Activated CD4-positive, alpha-beta memory T cell treated with anti-CD3 and anti-CD28 coated beads, Interleukin-2, amount 10 ng/mL, durations not matched to agents 7 days and 5 days (primary cell): Measurements from ENCODE around the gene ARFGAP3. TPM values are rescaled to one million over a fixed set of nuclear protein-coding genes. Genes with fewer than 3 reads are reported as not detected.

Source experiments
- CTCF ChIA-PET: fragments of 350-600 bp; sonication (Branson Sonifier 250); formaldehyde crosslinking; loops from one replicate; lab custom pipeline; 2021; ENCODE audit warnings: antibody characterized with exemption, inconsistent platforms; lab: Charles Lee
- POLR2A ChIA-PET: fragments of 350-600 bp; sonication (Branson Sonifier 250); formaldehyde crosslinking; loops from one replicate; lab custom pipeline; 2021; ENCODE audit warnings: antibody characterized with exemption; lab: Charles Lee
- DNase-seq: peaks from one replicate; pipeline ENCODE4 v3.0.0-alpha.2; 2020
- H3K27ac Mint-ChIP-seq: one replicate; pipeline ENCODE4 v1.8.0; 2021; ENCODE audit warnings: mild to moderate bottlenecking, mixed read lengths
- H3K27me3 Mint-ChIP-seq: one replicate; pipeline ENCODE4 v1.8.0; 2021; ENCODE audit warnings: mixed read lengths
- H3K36me3 Mint-ChIP-seq: one replicate; pipeline ENCODE4 v1.8.0; 2021; ENCODE audit warnings: low read depth, mixed read lengths
- H3K4me1 Mint-ChIP-seq: one replicate; pipeline ENCODE4 v1.8.0; 2021; ENCODE audit warnings: mixed read lengths
- H3K4me3 Mint-ChIP-seq: one replicate; pipeline ENCODE4 v1.8.0; 2021; ENCODE audit warnings: mild to moderate bottlenecking, mixed read lengths
- H3K9me3 Mint-ChIP-seq: one replicate; pipeline ENCODE4 v1.8.0; 2021; ENCODE audit warnings: mixed read lengths
- total RNA-seq, 2 experiments: library from RNA; stranded (reverse); gene quantifications; one replicate each; pipeline ENCODE4 v1.2.3, GENCODE V29; 2021

ARFGAP3 gene
- total RNA-seq = 10 to 100 TPM; 41.1 to 42.1 TPM

- CTCF ChIA-PET = interaction anchor here (0.8 to 5.1 kb wide), 5 partner anchors 11 to 235 kb away, joined by 3 to 27 read pairs (median 4); no protein-coding TSS in a partner anchor
- H3K27ac Mint-ChIP-seq = peak within 1 kb of the TSS; percentile 86
- H3K4me1 Mint-ChIP-seq = peaks cover 8% of the 10 kb centered on the region
- peak within 1 kb of the TSS; percentile 81 for H3K4me3 Mint-ChIP-seq
- DNase-seq = peak; percentile 95
- POLR2A ChIA-PET = interaction anchor here (0.6 to 3.3 kb wide), 18 partner anchors 10 to 330 kb away, joined by 3 to 29 read pairs (median 3); partner anchors contain the start of genes PACSIN2, POLDIP3 and TTLL12
- peaks cover under 1% of the 10 kb centered on the region for H3K9me3 Mint-ChIP-seq
- peaks cover 4% of the 10 kb centered on the region for H3K36me3 Mint-ChIP-seq
- no peaks in the 10 kb centered on the region for H3K27me3 Mint-ChIP-seq
These were observed at the start of gene ARFGAP3 for GRCh38 chr22:42856865-42857704. TSS of gene ARFGAP3 (minus strand) at chr22:42857273. CDS start at chr22:42857182, 91 bp downstream.

DNA sequence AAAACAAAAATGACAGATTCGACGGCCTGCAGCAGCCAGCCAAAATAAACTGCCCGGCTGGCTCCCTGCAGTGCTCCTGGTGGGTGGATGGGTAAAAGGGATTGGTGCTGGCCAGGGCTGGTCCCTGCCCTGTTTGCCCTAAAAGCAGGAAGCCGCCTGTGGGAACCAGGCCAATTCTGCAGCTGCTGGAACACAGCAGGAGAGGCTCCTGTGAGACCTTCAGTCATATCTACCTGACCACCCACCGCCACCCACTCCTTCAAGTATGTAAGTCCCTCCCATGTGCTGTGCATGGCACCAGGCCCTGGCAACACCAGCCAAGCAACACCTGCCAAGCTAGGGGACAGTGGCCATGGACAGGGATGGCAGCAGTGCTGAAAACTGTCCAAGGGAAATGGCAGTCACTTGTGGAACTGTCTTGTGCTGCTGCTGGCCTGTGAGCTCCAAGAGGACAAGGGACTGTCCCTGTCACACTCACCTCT lies 48.7 kb upstream of the ARFGAP3 start:
- CTCF ChIA-PET = no interaction called here
- no peak overlapping the region for H3K27ac Mint-ChIP-seq
- H3K9me3 Mint-ChIP-seq = no peaks in the 10 kb centered on the region
- H3K27me3 Mint-ChIP-seq = no peaks in the 10 kb centered on the region
- no peak for DNase-seq
- no peaks in the 10 kb centered on the region for H3K36me3 Mint-ChIP-seq
- no peaks in the 10 kb centered on the region for H3K4me1 Mint-ChIP-seq
- H3K4me3 Mint-ChIP-seq = no peak overlapping the region
- POLR2A ChIA-PET = no interaction called here

DNA sequence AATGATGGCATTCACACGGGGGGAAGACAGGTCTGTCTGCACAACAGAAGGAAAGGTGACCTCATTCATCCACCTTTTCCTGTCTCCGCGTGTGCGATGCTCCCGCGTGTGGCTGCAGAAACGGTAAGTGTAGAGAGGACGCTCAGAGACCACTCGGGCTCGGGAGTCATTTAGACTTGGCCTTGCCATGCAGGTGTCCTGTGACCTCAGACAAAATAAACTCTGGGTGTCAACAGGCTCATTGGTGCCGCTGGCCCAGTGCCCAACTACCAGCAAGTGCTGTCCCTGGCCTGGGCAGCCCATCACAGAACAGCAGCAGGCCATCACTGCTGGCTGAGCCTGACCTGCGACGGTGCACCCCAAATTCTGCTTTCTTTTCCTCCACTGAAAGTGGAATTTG lies 48.1 kb upstream of the ARFGAP3 start:
- no peak overlapping the region for H3K27ac Mint-ChIP-seq
- no peaks in the 10 kb centered on the region for H3K4me1 Mint-ChIP-seq
- CTCF ChIA-PET = interaction anchor here (2.9 kb wide), 1 partner anchor 10 kb away, joined by 14 read pairs; no protein-coding TSS in a partner anchor

GRCh38 chr22:42904050-42904449 lies 47.0 kb upstream of the ARFGAP3 start:
- Mint-ChIP-seq H3K27me3 (no peaks in the 10 kb centered on the region), H3K36me3 (no peaks in the 10 kb centered on the region), H3K4me1 (no peaks in the 10 kb centered on the region), H3K9me3 (no peaks in the 10 kb centered on the region), H3K27ac (no peak overlapping the region), H3K4me3 (no peak overlapping the region)
- ChIA-PET CTCF (interaction anchor here (0.5 to 2.9 kb wide), 2 partner anchors 9 to 1478 kb away, joined by 6 to 14 read pairs; no protein-coding TSS in a partner anchor), POLR2A (no interaction called here)
- DNase-seq = no peak

More for the DNA sequence above, 48.1 kb upstream of the ARFGAP3 start:
- Mint-ChIP-seq H3K4me3 (no peak overlapping the region), H3K36me3 (no peaks in the 10 kb centered on the region), H3K9me3 (no peaks in the 10 kb centered on the region), H3K27me3 (no peaks in the 10 kb centered on the region)
- POLR2A ChIA-PET = no interaction called here
- DNase-seq = no peak

GRCh38 chr22:42902875-42903510 lies 45.9 kb upstream of the ARFGAP3 start:
- Mint-ChIP-seq H3K4me3 (no peak overlapping the region), H3K27ac (no peak overlapping the region), H3K27me3 (no peaks in the 10 kb centered on the region), H3K4me1 (no peaks in the 10 kb centered on the region), H3K36me3 (no peaks in the 10 kb centered on the region), H3K9me3 (no peaks in the 10 kb centered on the region)
- ChIA-PET CTCF (interaction anchor here (1.3 to 2.9 kb wide), 3 partner anchors 8 to 187 kb away, joined by 3 to 14 read pairs (median 3); no protein-coding TSS in a partner anchor), POLR2A (no interaction called here)
- DNase-seq = no peak

- ChIA-PET POLR2A (no interaction called here), CTCF (interaction anchor here (1.2 to 2.9 kb wide), 7 partner anchors 7 to 281 kb away, joined by 3 to 14 read pairs (median 3); no protein-coding TSS in a partner anchor)
- no peaks in the 10 kb centered on the region for H3K36me3 Mint-ChIP-seq
- no peak overlapping the region for H3K27ac Mint-ChIP-seq
- DNase-seq = no peak
- no peaks in the 10 kb centered on the region for H3K27me3 Mint-ChIP-seq
- H3K9me3 Mint-ChIP-seq = no peaks in the 10 kb centered on the region
- no peak overlapping the region for H3K4me3 Mint-ChIP-seq
- H3K4me1 Mint-ChIP-seq = peaks cover 5% of the 10 kb centered on the region
These were observed 44.9 kb upstream of the ARFGAP3 start for GRCh38 chr22:42901790-42902508.

DNA sequence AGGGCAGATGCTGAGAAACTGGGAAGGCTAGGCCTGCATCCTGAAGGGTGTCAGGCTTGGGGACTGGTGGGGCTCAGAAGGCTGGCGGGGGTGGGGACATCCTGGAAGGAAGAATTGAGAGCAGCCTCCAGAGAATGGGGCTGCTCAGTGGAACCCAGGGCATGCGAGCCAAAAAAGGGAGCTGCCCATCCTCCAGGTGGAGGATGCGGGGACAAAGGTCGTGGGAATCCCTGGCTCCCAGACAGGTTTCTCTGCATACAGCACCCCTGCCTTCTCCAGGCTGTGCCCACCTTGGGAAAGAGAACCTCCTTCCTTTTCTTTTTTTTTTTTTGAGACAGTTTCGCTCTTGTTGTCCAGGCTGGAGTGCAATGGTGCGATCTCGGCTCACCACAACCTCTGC lies 40.9 kb upstream of the ARFGAP3 start:
- DNase-seq = no peak
- Mint-ChIP-seq H3K36me3 (no peaks in the 10 kb centered on the region), H3K4me1 (peaks cover 43% of the 10 kb centered on the region), H3K27me3 (no peaks in the 10 kb centered on the region), H3K9me3 (no peaks in the 10 kb centered on the region), H3K4me3 (no peak overlapping the region), H3K27ac (no peak overlapping the region)
- POLR2A ChIA-PET = no interaction called here
- CTCF ChIA-PET = no interaction called here

DNA sequence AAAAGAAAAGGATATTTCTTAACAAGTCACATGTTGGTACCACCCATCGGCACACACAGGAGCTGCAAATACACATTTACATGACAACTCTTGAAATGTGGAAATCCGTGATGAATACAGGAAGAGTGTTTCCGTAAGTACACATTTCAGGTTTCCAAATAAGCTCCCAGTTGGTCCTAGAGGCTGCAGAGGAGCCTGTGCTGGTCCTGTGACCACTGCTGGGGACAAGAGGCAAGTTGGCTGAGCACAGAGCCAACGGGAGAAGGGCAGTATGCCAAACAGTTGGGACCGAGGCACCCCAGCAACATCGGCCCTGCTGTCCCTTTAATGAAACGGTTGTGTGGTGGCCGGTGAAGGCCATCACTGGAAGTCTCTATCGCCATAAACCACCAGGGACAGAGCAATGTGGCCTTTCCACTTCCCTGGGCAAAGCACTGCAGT lies 38.5 kb upstream of the ARFGAP3 start:
- DNase-seq = no peak
- Mint-ChIP-seq H3K4me3 (no peak overlapping the region), H3K9me3 (no peaks in the 10 kb centered on the region), H3K27ac (peak overlapping the region; percentile 90), H3K27me3 (no peaks in the 10 kb centered on the region), H3K4me1 (peaks cover 59% of the 10 kb centered on the region), H3K36me3 (peaks cover 6% of the 10 kb centered on the region)
- CTCF ChIA-PET = interaction anchor here (1.0 to 2.6 kb wide), 8 partner anchors 8 to 165 kb away, joined by 3 to 14 read pairs (median 4); no protein-coding TSS in a partner anchor
- POLR2A ChIA-PET = interaction anchor here (1.1 to 2.5 kb wide), 5 partner anchors 11 to 246 kb away, joined by 3 to 8 read pairs (median 3); partner anchors contain the start of genes ARFGAP3 and CYB5R3

DNA sequence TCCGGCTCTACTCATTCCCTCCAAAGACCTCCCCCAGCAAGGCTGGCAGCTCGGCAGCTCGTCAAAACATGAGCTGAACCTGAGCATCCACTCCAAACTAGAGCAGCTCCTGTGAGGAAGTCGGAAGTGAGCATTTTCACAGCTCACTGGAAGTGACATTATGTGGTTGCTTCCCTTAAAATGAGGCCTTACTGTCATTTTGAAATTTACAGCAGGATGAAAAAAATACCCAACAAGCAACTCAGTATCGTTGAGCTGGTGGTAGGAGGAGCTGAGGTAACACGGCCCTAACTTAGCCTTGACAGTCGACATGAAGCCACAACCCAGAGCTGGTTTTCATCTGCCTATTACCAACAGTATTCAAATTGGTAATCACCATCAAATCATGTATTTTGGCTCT lies 38.0 kb upstream of the ARFGAP3 start:
- no peaks in the 10 kb centered on the region for H3K9me3 Mint-ChIP-seq
- peaks cover 59% of the 10 kb centered on the region for H3K4me1 Mint-ChIP-seq
- POLR2A ChIA-PET = interaction anchor here (1.1 to 2.5 kb wide), 5 partner anchors 10 to 246 kb away, joined by 3 to 8 read pairs (median 3); partner anchors contain the start of genes ARFGAP3 and CYB5R3
- no peaks in the 10 kb centered on the region for H3K27me3 Mint-ChIP-seq
- H3K36me3 Mint-ChIP-seq = peaks cover 6% of the 10 kb centered on the region
- peak; percentile 43 for DNase-seq
- CTCF ChIA-PET = interaction anchor here (0.9 to 2.6 kb wide), 9 partner anchors 9 to 166 kb away, joined by 3 to 14 read pairs (median 4); no protein-coding TSS in a partner anchor
- peak overlapping the region; percentile 90 for H3K27ac Mint-ChIP-seq
- H3K4me3 Mint-ChIP-seq = no peak overlapping the region

DNA sequence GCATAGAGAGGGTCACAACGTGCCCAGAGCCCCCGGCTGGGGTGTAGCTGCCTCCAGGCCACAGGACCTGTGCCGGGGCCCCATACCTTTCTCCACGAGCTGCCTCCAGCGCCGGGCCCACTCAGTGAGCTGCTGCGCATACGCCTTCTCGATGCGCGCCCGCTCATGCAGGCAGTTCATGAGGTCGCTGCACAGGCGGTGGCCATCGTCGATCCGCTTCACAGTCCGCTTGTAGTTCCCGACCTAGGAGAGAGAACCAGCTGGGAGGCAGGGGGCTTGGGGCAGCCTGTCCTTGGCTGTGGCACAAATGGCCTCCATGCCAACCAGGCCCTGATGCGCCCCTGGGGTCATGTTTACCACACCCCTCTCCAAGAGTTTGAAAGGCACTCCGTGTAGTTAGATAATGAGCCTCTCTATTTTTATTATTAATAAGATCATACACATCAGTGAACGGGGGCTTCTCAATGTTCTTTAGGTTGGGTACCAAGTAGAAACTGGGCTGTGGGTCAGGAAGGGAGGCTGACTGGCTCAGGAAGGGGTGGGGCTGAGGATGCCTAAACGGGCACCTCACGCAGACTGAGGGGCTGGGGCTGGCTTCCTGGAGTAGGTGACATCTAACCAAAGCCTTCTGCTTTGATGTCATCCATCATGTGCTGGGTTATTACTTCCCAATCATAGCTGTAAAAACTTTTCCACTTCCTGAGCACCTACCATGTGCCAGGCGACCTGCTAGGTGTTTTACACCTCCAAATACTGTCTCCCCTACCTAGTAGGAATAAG lies 36.5 kb upstream of the ARFGAP3 start:
- peak overlapping the region; percentile 90 for H3K27ac Mint-ChIP-seq
- ChIA-PET POLR2A (interaction anchor here (0.7 to 2.5 kb wide), 3 partner anchors 11 to 72 kb away, joined by 3 to 8 read pairs (median 4); partner anchors contain the start of gene ARFGAP3), CTCF (interaction anchor here (0.8 to 2.6 kb wide), 2 partner anchors 8 to 10 kb away, joined by 3 to 14 read pairs; no protein-coding TSS in a partner anchor)
- H3K4me3 Mint-ChIP-seq = no peak overlapping the region
- H3K27me3 Mint-ChIP-seq = no peaks in the 10 kb centered on the region
- no peaks in the 10 kb centered on the region for H3K9me3 Mint-ChIP-seq
- peak; percentile 57 for DNase-seq
- peaks cover 74% of the 10 kb centered on the region for H3K4me1 Mint-ChIP-seq
- peaks cover 17% of the 10 kb centered on the region for H3K36me3 Mint-ChIP-seq

- Mint-ChIP-seq H3K27ac (no peak overlapping the region), H3K4me1 (peaks cover 82% of the 10 kb centered on the region), H3K36me3 (peaks cover 23% of the 10 kb centered on the region), H3K9me3 (no peaks in the 10 kb centered on the region), H3K4me3 (no peak overlapping the region), H3K27me3 (no peaks in the 10 kb centered on the region)
- POLR2A ChIA-PET = no interaction called here
- CTCF ChIA-PET = interaction anchor here (0.8 kb wide), 1 partner anchor 9 kb away, joined by 3 read pairs; no protein-coding TSS in a partner anchor
- DNase-seq = no peak
These were observed 35.7 kb upstream of the ARFGAP3 start for GRCh38 chr22:42892571-42893316.
